SK-N-MC (cell line): ENCODE measurements around the gene MPRIP.

Source experiments
- EZH2 ChIP-seq: fragments of 200-600 bp; sonication (generic); IDR thresholded peaks from one replicate; pipeline ENCODE4 v1.6.1; 2017; ENCODE audit warnings: antibody characterized with exemption
- FOXP2 ChIP-seq: optimal IDR thresholded peaks from 2 replicates; pipeline ENCODE3; 2011; ENCODE audit warnings: mild to moderate bottlenecking, moderate library complexity; ENCODE audit not compliant: insufficient read depth; ENCODE audit errors: extremely low read length, control extremely low read depth
- POLR2AphosphoS5 ChIP-seq: IDR thresholded peaks from 2 replicates; pipeline ENCODE4 v1.6.1; 2012; ENCODE audit warnings: mild to moderate bottlenecking, low read depth, low read length, borderline replicate concordance

- TF ChIP-seq EZH2 (no peak), POLR2AphosphoS5 (no peak), FOXP2 (no peak)
These were observed 40.3 kb upstream of the MPRIP start for GRCh38 chr17:17001874-17002520.
